GM21381 (cell line): Measurements from ENCODE around the gene YPEL2.
A peak's percentile ranks its signal among the peaks of the same experiment; 100 is the strongest.
"Not testable (repeated sequence)": the region's sequence is repeated elsewhere in the genome, so short reads cannot be mapped to it uniquely, and the experiment has no call there.

Experiments used
- ATAC-seq: cut with Tn5 transposase; IDR thresholded peaks from one replicate; pipeline ENCODE4 v1.9.1; 2021; ENCODE audit warnings: mild to moderate bottlenecking, moderate library complexity; ENCODE audit not compliant: unreplicated experiment

Gene YPEL2

DNA sequence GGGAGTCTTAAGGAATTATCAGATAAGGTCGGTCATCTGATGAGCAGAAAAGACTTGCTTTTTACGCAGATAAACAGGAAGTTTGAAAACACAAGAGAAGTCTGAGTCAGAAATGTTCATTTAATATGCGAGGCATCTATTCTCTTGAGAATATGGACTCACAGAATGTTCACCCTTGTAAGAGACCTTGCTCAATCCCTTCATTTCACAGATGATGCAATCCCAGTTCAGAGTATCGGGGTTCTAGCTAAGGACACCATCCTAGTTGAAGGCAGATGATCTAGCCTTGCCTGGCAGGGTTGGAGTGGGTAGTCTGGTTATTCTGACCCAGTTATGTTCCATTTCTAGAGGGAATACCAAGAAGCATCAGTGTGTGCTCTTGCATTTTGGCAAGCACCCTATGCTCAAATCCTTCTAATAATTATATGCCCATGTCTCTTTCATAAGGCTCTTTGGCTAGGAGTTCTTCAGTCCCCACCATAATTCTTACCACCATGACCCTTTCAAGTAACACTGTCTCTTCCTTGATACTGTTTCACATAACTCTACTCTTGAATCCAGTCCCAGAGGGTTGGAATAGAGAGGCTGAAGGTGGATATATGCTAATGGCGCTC, 42.5 kb downstream of the YPEL2 start:
- ATAC-seq: no peak

GRCh38 chr17:59374612-59375011, 43.2 kb downstream of the YPEL2 start:
- no peak for ATAC-seq

GRCh38 chr17:59375857-59376256, 44.4 kb downstream of the YPEL2 start:
- ATAC-seq: peak; percentile 59

GRCh38 chr17:59376506-59376905, 45.1 kb downstream of the YPEL2 start:
- no peak for ATAC-seq

DNA sequence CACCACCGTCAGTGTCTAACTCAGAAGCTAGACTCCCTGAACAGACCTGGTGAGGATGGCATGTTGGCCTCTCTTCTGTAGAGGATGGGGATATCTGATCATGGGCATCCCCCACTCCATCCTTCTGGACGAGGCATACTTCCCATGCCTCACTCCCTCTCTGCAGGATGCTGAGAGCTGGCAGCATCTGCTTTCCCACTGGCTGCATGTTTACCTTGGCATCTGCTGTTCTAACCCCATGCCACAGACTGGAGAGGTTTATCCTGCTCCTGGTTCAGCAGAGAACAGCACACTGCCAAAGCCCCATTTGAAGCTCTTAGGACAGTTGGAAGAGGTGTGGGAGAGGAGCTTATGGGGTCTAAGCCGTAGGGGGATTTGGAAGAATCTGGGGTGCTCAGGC, 46.0 kb downstream of the YPEL2 start:
- ATAC-seq: no peak

DNA sequence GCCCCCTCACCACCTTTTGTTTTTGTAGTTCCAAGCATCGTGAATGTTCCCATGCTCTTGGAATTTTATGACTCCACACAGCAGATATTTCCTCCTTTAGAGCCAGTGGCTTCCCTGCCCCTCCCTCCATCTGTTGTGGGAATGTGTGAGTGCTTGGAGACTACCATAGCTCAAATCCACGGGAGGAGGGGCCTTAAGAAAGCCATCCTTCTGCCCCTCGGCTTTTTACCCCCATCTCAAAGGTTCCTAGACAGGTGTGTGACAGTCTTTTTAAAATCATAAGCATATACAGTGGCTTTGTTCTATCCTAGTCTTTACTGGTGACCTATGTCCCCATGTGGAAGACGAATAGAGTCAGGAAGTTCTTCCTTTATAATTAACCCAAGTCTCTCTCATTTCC, 47.2 kb downstream of the YPEL2 start:
- ATAC-seq: no peak

DNA sequence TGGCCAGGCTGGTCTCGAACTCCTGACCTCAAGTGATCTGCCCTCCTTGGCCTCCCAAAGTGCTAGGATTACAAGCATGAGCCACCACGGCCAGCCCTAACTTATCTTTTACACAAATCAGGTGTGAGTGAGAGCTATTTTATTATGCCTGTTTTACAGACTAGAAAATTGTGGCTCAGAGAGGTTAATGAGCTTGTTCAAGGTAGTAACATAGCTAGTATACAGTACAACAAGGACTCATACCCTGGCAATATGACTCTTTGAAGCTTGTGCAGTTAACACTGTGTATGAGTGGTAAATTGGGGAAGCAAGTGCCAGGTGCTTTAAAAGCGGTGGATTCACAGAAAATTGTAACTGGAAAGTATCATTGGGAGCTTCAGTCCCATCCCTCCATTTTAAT, 49.0 kb downstream of the YPEL2 start:
- ATAC-seq: no peak

DNA sequence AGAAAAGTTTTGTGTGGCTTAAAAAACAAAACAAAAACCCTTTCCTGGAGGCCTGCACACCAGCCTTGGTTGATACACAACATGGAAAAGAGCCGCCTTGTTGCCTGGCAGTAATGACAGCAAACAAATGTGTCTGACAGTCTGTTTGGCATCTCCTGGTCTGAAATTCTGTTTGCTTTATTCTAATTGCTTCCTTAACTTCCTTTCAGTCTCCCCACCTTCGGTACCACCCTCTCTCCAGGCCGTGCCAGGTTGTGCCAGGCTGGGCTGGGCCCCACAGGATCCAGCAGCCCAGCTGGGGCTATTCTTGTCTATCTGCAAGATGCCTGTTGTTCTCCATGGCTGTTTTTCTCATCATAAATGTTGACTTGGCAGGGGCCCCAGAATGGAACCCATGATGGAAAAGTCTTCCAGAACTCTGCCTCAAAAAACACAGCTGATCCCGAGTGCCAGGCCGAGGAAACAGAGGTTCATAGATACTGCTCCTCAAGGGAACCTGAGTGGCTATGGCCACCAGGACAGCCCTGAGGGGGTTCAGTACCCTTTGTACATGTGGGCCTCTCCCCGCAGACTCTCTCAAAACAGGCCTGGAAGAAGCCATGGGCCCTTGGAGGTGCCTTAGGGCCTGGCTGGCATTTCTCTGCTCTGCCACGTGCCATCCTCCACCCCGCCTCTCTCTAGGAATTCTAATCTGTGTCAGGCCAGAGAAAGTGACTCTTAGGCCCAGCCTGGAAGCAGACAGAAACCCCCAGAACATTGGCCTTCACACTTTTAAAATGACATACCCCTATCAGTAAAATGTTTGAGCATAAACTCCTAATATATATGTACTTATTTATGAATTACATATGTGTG, 50.5 kb downstream of the YPEL2 start:
- no peak for ATAC-seq

DNA sequence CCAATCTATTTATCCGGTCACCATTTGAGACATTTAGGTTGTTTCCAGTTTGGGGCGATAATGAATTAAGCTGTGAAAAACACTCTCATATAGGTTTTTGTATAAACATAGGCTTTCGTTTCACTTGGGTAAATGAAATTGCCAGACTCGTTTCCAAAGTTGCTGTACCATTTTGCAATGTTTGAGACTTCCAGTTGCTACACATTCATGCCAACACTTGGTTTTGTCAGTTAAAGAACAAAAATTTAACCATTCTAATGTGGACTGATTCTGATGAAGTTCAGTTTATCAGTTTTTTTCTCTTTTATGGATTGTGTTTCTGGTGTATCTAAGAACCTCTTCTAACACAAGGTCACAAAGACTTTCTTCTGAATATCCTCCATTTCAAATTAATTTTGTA, 52.4 kb downstream of the YPEL2 start:
- ATAC-seq: no peak

- no peak for ATAC-seq
Measured at GRCh38 chr17:59387351-59388068, 56.1 kb downstream of the YPEL2 start.

DNA sequence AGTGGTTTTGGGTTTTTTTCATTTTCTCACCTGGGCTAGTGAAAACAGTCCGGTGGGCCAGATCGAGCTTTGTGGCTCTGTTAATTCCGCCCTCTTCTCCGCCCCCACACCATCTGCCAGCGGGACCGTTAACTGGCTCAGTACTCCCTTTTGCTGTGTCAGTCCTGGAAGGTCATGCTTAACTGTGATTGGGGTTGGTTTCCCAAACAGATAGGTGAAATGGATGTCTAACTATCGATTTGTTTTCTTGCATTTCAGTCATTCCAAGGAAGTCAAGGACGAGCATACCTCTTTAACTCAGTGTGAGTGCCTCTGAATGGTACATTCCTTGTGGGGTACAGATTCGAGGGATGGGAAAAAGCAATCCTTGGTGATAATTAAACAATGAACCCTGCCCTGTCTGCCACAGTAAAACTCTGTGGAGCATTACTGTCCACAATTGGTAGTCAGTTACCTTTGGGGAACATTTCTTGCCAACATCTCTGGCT, 56.7 kb downstream of the YPEL2 start:
- no peak for ATAC-seq

GRCh38 chr17:59389066-59389465, 57.6 kb downstream of the YPEL2 start:
- ATAC-seq: no peak

DNA sequence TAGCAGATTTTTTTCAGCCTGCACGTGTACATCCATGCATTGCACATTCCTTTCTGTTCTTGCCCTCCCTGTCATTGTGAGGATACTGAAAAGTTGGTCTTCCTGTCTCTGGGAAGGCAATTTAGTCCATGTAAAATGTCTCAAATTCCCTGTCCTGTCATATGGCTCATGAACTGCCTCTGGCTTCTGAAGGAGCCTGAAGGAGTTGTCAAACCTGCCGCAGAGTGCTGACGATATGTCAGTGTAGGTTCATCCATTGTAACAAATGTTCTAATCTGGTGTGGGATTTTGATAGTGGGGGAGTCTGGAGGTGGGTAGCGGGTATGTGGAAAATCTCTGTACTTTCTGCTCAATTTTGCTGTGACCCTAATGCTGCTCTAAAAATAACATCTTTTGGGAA, 59.6 kb downstream of the YPEL2 start:
- no peak for ATAC-seq

DNA sequence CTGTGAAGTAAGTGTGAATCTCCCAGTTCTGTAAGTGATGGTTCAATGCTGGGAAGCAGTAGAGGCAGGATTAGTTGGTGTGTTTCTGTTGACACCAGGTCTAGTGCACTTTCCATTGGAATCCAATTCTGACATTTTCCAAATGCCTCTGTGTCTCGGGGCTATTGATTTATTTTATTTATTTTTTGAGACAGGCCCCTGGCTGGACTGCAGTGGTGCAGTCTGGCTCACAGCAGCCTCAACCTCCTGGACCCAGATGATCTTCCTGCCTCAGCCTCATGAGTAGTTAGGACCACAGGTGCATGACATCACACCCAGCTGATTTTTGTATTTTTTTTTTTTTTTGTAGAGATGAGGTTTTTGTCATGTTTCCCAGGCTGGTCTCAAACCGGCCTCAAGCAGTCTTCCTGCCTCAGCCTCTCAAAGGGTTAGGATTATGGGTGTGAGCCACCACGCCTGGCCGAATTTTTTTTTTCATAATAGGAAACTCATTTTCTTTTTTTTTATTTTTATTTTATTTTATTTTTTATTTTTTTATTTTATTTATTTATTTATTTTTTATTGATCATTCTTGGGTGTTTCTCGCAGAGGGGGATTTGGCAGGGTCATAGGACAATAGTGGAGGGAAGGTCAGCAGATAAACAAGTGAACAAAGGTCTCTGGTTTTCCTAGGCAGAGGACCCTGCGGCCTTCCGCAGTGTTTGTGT, 61.7 kb downstream of the YPEL2 start:
- no peak for ATAC-seq

DNA sequence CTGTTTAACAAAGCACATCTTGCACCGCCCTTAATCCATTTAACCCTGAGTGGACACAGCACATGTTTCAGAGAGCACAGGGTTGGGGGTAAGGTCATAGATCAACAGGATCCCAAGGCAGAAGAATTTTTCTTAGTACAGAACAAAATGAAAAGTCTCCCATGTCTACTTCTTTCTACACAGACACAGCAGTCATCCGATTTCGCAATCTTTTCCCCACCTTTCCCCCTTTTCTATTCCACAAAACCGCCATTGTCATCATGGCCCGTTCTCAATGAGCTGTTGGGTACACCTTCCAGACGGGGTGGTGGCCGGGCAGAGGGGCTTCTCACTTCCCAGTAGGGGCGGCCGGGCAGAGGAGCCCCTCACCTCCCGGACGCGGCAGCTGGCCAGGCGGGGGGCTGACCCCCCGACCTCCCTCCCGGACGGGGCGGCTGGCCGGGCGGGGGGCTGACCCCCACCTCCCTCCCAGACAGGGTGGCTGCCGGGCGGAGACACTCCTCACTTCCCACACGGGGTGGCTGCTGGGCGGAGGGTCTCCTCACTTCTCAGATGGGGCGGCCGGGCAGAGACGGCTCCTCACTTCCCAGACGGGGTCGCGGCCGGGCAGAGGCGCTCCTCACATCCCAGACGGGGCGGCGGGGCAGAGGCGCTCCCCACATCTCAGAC, 62.4 kb downstream of the YPEL2 start:
- not testable (repeated sequence) for ATAC-seq

GRCh38 chr17:59396134-59396826, 64.8 kb downstream of the YPEL2 start:
- ATAC-seq: no peak

DNA sequence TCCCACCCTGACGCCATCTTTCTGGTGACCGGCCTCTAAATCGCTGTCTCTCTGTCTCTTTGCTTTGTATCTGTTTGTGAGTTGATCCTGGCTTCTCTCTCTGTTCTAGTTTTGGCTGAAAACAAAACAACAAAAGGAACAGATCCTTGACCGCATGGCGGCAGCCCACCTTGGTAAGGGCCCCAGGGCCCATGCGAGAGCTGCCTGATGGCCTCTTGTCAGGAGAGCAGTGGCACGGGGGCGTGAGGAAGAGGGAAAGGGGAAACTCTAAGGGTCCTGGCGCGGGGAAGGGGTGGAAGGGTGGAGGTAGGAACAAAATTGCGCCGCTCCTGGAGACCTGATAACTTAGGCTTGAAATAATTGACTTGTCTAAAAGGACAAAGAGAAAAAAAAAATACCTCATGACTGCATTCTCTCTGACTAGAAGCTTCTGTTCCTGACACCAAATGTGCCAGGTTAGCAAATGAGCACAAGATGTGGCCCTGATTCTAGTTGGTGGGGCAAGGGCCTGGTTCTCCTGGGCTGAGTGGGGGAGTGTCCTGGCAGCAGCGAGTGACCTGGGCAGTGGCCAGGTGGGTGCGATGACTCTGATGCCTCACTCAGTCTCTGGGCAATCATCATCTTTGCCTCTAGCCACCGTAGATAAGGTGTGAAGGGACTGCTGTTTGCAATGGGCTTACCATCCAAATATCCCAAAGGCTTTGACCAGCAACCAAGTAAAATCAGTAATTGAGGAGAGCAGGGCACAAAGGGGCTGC, 66.0 kb downstream of the YPEL2 start:
- ATAC-seq: no peak

DNA sequence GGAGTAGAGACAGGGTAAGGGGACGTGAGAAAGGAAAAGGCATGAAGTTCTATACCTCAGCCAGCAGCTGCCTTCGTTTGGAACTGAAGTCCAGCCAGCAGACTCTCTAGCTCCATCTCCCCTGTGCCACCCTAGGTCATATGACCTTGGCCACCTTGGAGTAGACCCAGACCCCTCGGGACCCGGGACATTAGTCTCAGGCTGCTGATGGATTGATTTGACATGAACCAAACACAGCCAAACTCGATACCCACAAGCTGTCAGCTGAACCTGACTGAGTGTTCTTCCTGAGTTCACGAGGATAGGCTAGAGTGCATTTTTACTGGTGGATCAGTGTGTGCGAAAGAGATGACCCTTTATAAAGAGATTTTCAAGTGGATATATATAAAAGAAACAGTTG, 68.5 kb downstream of the YPEL2 start:
- ATAC-seq: no peak

DNA sequence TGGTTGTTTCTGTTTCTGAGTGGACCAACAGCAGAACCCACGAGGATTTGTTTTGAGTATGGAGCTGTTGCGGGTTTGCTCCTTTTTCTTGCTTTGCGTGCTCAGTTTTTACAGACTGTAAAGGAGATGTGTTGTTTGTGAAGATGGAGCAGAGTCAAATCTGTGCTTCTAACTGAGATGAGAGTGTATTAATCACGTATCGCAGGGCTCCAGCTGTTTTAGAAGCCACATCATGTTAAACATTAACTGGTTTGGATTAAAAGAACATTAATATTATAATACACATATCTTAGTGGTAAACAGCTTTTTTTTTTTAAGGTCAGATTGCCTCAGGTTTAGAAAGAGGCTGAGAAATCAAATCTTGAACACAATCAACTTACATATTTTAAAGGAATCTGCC, 69.4 kb downstream of the YPEL2 start:
- no peak for ATAC-seq
